ENCODE measurements around the gene CLIP4. TPM values are rescaled to one million over a fixed set of nuclear protein-coding genes. Genes with fewer than 3 reads are reported as not detected.

Gene CLIP4
- total and polyA plus RNA-seq, 10 of the 15 experiments (the other 5 are each of a cell fraction or from before 2014, with no cell fraction given), result 5.5 to 34.9 (median 16.8) TPM

DNA sequence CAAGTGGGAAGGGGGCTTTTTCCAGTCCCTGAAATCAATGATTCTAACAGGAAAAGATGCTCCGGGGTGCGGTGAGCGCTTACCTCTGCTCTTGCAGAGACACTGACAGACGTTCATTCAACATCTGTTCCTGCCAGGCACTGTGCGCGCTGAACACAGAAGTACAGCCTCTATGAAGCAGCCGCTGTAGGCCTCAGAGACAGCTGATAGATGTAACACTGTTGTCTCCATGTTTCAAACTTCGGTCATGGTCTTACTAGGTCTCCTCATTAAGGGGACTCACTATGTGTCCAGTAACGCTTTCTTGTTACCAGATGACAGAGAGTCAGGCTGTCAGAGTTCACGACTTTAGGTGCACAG, 649 bp upstream of the CLIP4 start:
- CTCF ChIA-PET, result no interaction called here
- H3K36me3 ChIP-seq (ENCODE audit: control insufficient read depth in 2 of 2, insufficient read depth in 2 of 2, low read length in 1 of 2), result no peaks in the 10 kb centered on the region
- H3K9me3 ChIP-seq (replicated peaks; ENCODE audit: control insufficient read depth, insufficient read depth, low read length), result no peaks in the 10 kb centered on the region
- H3K4me1 ChIP-seq (ENCODE audit: control insufficient read depth, insufficient read depth, low read length), result peaks cover 43% of the 10 kb centered on the region
- H3K4me3 ChIP-seq, result peak overlapping the region; percentile 67
- no TSS peak for BruUV-seq (replicated peaks)
- RAD21 ChIA-PET (ENCODE audit: unreplicated experiment), result interaction anchor here (1.2 to 4.6 kb wide), 2 partner anchors 15 to 33 kb away, joined by 3 to 31 read pairs; no protein-coding TSS in a partner anchor
- H3K79me2 ChIP-seq (ENCODE audit: control insufficient read depth, insufficient read depth, low read length), result peaks cover 20% of the 10 kb centered on the region
- peak overlapping the region; percentile 90 for H3K4me2 ChIP-seq (ENCODE audit: control insufficient read depth, insufficient read depth)
- FAIRE-seq (no peak), ATAC-seq (peak; percentile 2; the same call in 2 of the 3 replicates), DNase-seq (ENCODE audit: low read depth, low spot score) (no peak)
- H2AFZ ChIP-seq (ENCODE audit: control insufficient read depth, low read depth, low read length), result peak overlapping the region; percentile 73
- H4K20me1 ChIP-seq (ENCODE audit: control insufficient read depth, insufficient read depth), result no peaks in the 10 kb centered on the region
- SMC1A ChIA-PET (ENCODE audit: uncharacterized antibody, unreplicated experiment), result interaction anchor here (1.1 to 1.2 kb wide), 2 partner anchors 9 to 39 kb away, joined by 3 to 6 read pairs; no protein-coding TSS in a partner anchor
- POLR2A ChIA-PET, result interaction anchor here (1.2 to 1.7 kb wide), 2 partner anchors 9 to 15 kb away, joined by 3 to 11 read pairs; no protein-coding TSS in a partner anchor
- peak overlapping the region; percentile 66; the same call in 1 of the 2 replicates for H3K27ac ChIP-seq (ENCODE audit: control insufficient read depth, insufficient read depth)
- WGBS (ENCODE audit: insufficient coverage, insufficient replicate concordance, low lambda C conversion rate, missing lambda C conversion rate), result 84% methylated on average over 10 of the region's 10 CpGs
- H3K9ac ChIP-seq (ENCODE audit: control insufficient read depth, insufficient read depth, low read length), result peak overlapping the region; percentile 85; the same call in 1 of the 2 replicates
- H3K27me3 ChIP-seq (replicated peaks in 1 of 2; ENCODE audit: control insufficient read depth in 2 of 2, insufficient read depth in 2 of 2, low read length in 1 of 2), result no peaks in the 10 kb centered on the region
- in situ Hi-C loops (cut with MboI), result no loop called here
- intact Hi-C loops (cut with micrococcal nuclease; ENCODE audit: unreplicated experiment), result loop anchor here (5.0 kb wide), 1 partner anchor 42 kb away; the partner anchor contains the start of gene PCARE
- TF ChIP-seq, protein P1, sequence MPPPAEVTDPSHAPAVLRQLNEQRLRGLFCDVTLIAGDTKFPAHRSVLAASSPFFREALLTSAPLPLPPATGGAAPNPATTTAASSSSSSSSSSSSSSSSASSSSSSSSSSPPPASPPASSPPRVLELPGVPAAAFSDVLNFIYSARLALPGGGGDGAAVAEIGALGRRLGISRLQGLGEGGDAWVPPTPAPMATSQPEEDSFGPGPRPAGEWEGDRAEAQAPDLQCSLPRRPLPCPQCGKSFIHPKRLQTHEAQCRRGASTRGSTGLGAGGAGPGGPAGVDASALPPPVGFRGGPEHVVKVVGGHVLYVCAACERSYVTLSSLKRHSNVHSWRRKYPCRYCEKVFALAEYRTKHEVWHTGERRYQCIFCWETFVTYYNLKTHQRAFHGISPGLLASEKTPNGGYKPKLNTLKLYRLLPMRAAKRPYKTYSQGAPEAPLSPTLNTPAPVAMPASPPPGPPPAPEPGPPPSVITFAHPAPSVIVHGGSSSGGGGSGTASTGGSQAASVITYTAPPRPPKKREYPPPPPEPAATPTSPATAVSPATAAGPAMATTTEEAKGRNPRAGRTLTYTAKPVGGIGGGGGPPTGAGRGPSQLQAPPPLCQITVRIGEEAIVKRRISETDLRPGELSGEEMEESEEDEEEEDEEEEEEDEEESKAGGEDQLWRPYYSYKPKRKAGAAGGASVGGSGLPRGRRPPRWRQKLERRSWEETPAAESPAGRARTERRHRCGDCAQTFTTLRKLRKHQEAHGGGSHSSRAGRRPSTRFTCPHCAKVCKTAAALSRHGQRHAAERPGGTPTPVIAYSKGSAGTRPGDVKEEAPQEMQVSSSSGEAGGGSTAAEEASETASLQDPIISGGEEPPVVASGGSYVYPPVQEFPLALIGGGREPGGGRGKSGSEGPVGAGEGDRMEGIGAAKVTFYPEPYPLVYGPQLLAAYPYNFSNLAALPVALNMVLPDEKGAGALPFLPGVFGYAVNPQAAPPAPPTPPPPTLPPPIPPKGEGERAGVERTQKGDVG (CRISPR knock-in tag; IDR thresholded peaks at IDR 0.05), result no peak
- TF ChIP-seq CREM (IDR thresholded peaks at IDR 0.05; ENCODE audit: low read depth) (no peak), MTA3 (IDR thresholded peaks at IDR 0.05; ENCODE audit: borderline replicate concordance, low read length) (peak; percentile 34; the same call in 1 of the 2 replicates), YBX1 (IDR thresholded peaks at IDR 0.05) (no peak), SUZ12 (IDR thresholded peaks at IDR 0.05; ENCODE audit: unreplicated experiment) (no peak), FOXK2 (IDR thresholded peaks at IDR 0.05) (no peak), NRF1 (conservative IDR thresholded peaks at IDR 0.05; ENCODE audit: low read depth, low read length) (no peak), SMAD5 (IDR thresholded peaks at IDR 0.05; ENCODE audit: low read depth) (no peak), MYC (IDR thresholded peaks at IDR 0.05; ENCODE audit: insufficient read depth, insufficient read length, insufficient replicate concordance, low read length, severe bottlenecking) (no peak), SREBF2 (IDR thresholded peaks at IDR 0.05; ENCODE audit: low read length) (no peak), RAD21 (IDR thresholded peaks at IDR 0.05; ENCODE audit: insufficient read depth, low read depth, low read length) (no peak), HCFC1 (IDR thresholded peaks at IDR 0.05; ENCODE audit: low read length) (no peak), STAT3 (IDR thresholded peaks at IDR 0.05; ENCODE audit: low read depth, low read length) (no peak), RBBP5 (conservative IDR thresholded peaks at IDR 0.05) (no peak), ZNF207 (IDR thresholded peaks at IDR 0.05; ENCODE audit: borderline replicate concordance) (no peak)
- TF ChIP-seq, protein P2, sequence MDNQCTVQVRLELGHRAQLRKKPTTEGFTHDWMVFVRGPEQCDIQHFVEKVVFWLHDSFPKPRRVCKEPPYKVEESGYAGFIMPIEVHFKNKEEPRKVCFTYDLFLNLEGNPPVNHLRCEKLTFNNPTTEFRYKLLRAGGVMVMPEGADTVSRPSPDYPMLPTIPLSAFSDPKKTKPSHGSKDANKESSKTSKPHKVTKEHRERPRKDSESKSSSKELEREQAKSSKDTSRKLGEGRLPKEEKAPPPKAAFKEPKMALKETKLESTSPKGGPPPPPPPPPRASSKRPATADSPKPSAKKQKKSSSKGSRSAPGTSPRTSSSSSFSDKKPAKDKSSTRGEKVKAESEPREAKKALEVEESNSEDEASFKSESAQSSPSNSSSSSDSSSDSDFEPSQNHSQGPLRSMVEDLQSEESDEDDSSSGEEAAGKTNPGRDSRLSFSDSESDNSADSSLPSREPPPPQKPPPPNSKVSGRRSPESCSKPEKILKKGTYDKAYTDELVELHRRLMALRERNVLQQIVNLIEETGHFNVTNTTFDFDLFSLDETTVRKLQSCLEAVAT (IDR thresholded peaks at IDR 0.05), result peak; percentile 59; the same call in 1 of the 2 replicates
- TF ChIP-seq, protein P3, sequence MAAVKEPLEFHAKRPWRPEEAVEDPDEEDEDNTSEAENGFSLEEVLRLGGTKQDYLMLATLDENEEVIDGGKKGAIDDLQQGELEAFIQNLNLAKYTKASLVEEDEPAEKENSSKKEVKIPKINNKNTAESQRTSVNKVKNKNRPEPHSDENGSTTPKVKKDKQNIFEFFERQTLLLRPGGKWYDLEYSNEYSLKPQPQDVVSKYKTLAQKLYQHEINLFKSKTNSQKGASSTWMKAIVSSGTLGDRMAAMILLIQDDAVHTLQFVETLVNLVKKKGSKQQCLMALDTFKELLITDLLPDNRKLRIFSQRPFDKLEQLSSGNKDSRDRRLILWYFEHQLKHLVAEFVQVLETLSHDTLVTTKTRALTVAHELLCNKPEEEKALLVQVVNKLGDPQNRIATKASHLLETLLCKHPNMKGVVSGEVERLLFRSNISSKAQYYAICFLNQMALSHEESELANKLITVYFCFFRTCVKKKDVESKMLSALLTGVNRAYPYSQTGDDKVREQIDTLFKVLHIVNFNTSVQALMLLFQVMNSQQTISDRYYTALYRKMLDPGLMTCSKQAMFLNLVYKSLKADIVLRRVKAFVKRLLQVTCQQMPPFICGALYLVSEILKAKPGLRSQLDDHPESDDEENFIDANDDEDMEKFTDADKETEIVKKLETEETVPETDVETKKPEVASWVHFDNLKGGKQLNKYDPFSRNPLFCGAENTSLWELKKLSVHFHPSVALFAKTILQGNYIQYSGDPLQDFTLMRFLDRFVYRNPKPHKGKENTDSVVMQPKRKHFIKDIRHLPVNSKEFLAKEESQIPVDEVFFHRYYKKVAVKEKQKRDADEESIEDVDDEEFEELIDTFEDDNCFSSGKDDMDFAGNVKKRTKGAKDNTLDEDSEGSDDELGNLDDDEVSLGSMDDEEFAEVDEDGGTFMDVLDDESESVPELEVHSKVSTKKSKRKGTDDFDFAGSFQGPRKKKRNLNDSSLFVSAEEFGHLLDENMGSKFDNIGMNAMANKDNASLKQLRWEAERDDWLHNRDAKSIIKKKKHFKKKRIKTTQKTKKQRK (IDR thresholded peaks at IDR 0.05; ENCODE audit: low read depth, low read length), result no peak

All from GM12878 (cell line).